ENCODE data around the gene ARFGAP3.

Gene ARFGAP3

DNA sequence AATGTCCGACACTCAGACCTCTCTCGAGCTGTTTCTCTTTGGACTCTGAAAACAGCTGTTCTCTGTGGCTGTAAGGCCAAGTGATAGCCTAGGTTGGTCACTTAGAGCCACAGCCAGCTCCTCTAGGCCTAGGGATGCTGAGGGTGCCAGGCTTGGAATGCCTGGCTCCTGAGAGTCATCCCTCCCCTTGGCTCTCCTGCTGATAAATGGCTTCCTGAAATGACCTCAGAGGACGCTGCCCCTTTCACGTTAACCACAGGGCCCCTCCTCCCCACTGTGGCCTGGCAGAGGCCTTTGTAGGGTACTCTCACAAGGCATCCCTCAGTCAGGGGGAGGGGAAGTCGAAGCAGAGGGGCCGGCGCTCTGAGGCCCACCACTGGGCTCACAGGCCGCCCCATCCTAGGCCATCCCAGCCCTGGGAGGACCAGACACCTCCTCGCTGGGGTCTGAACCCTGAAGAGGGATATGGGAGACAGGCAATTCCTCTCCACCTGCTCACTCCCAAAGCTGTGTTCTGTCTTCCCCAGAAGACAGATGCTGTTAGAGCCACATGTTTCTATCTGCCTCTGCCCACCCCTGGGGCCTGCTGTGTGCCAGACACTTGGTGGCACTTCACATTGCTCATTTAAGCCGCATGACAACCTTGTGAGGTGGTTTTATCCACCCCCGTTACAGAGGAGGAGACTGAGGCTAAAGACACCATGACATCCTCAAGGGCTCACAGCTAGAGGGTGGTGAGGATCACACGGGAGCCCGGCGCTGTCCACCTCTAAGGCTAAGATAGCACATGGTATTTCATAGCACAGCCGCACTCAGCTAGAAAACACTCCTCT is 50.9 kb downstream of the ARFGAP3 start:
- H3K4me1 Mint-ChIP-seq (ENCODE audit: low read depth): no peaks in the 10 kb centered on the region
- no peaks in the 10 kb centered on the region for H3K27me3 Mint-ChIP-seq
- no peak overlapping the region for H3K4me3 Mint-ChIP-seq
- H3K36me3 Mint-ChIP-seq (ENCODE audit: low read depth): peaks cover 75% of the 10 kb centered on the region
- H3K27ac Mint-ChIP-seq: no peak overlapping the region
- DNase-seq: no peak
- no peaks in the 10 kb centered on the region for H3K9me3 Mint-ChIP-seq

DNA sequence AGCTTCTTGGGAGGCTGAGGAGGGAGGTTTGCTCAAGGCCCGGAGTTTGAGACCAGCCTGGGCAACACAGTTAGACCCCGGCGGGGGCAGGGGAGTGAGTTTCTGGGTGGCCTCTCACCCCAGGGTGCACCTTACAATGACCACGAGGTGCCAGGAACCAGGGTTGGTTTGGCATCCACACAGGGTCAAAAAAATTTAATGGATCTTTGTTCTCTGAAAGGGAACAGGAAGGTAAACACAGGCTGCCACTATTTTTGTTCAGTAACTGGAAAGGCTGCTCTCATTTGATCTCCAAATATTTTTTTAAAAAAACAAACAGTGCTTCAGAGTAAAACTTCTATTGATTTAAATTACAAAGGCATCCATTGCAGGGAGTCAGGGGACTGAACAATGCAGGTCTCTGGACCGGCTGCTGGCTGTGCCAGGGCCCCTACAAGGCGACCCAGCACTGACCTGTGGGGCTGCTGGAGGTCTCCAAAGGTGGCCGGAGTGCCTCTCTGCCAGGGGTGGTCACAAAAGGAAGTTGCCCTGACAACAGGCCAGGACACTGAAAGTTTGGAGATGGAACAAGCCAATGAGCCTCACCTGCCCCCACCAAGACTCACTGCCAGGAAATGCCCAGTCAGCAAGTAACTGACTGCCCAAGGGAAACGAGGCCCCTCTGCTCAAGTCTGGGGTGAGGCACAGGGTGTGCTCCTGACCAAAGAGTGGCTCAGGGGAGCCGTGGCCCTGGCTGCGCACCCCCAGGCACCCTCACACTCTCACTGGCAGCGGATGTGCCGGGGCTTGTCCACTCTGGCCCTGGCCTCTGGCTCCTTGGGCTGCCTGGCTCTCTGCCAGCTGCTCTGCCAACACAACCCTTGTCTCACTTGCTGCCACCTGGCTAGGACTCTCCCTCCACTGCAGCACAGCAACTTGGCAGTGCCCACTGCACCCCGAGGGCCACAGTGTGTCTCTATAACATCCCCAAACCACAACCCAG is 51.8 kb downstream of the ARFGAP3 start:
- Mint-ChIP-seq H3K9me3 (no peaks in the 10 kb centered on the region), H3K4me1 (ENCODE audit: low read depth) (no peaks in the 10 kb centered on the region), H3K27me3 (no peaks in the 10 kb centered on the region), H3K4me3 (no peak overlapping the region), H3K36me3 (ENCODE audit: low read depth) (peaks cover 76% of the 10 kb centered on the region), H3K27ac (no peak overlapping the region)
- DNase-seq: no peak

DNA sequence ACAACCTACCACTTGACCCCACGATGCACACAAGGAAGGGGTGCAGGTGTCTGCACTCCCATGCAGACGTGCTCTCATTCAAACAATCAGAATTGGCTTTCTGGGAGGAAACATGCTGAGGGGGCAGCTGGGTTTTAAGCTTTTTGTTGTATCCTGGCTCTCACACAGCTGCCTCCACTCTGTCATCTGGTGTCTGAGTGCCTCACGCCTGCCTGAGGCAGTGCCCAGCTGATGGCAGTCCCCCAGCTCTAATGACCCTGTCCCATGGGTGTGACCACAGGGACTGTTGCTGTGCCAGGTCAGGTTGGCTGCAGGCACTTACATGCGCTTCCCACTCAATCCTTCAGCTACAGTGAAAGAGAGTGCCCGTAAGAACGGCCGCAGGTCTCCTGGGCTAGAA is 53.7 kb downstream of the ARFGAP3 start:
- Mint-ChIP-seq H3K27me3 (no peaks in the 10 kb centered on the region), H3K9me3 (no peaks in the 10 kb centered on the region), H3K36me3 (ENCODE audit: low read depth) (peaks cover 74% of the 10 kb centered on the region)

DNA sequence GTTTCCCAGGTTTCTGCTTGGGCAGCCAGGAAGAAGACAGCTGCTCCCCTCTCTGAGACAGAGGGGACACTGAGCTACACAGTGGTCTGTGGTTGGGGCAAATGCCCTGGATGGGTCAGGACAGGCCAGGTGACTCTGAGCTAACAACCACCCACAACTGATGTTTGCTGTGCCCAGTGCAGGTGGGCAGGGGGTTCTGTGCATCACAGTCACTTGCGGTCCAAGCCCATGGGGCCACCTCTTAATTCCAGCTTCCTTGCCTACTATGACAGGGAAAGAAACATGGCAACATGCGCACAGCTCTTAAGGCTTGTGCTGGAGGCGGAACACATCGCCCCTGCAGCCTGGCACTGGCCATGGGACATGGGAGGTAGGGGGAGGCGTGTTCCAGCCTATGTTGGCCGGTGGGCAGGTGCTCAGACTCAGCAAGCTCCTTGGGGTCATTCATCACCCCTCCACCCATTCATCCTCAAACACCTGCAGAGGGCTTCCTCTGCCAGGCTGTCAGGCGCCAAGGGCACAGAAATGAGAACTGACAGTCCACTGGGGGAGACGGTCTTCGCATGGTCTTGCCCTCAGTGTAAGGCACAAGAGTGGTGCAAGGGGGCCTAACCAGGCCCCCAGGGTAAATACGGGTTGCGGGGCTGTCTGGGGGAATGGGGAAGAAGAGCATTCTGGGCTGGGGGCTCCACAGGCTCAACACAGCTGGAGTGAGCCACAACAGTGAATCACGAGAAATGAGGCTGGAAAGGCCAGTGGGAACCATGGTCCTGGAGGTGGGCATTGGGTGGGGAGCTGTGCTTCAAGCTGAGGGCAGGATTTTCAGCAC is 55.6 kb downstream of the ARFGAP3 start:
- H3K9me3 Mint-ChIP-seq: no peaks in the 10 kb centered on the region
- no peaks in the 10 kb centered on the region for H3K4me1 Mint-ChIP-seq (ENCODE audit: low read depth)
- H3K27me3 Mint-ChIP-seq: no peaks in the 10 kb centered on the region
- H3K4me3 Mint-ChIP-seq: no peak overlapping the region
- H3K27ac Mint-ChIP-seq: no peak overlapping the region
- peaks cover 71% of the 10 kb centered on the region for H3K36me3 Mint-ChIP-seq (ENCODE audit: low read depth)
- no peak for DNase-seq

More for the DNA sequence above, 53.7 kb downstream of the ARFGAP3 start:
- Mint-ChIP-seq H3K4me3 (no peak overlapping the region), H3K4me1 (ENCODE audit: low read depth) (no peaks in the 10 kb centered on the region), H3K27ac (no peak overlapping the region)
- no peak for DNase-seq

DNA sequence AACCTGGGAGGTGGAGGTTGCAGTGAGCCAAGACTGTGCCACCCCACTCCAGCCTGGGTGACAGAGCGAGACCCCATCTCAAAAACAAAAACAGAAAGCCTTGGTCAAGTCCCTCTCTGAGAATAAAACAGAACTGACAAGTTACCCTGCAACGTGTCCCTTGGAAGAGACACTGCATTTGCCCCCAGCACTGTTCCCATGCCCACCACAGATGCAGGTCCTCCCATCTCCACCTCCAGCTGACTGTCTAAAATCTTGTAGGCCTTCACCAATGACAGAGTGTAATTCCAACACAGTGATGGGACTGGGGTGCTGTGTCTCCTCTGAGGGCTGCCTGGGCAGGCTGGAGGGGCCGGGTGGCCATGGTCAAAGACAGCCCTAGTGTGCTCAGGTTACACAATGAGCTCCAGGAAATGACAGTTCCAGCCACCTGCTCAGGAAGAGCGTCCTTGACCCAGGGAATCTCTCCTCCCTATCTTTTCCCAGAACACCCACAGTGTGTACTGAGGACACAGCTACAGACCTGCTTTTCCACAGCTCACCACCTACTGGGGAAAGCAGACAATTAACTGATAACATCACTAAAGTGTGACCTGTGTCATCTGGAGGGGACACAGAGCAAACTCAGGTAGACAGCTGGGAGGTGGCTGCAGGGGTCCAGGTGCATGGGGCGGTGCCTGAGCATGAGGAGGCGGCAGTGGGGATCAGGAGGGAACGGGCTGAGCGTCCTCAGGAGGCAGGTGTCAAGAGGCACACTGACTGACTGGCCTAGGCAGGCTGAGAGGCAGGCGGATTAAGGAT is 56.4 kb downstream of the ARFGAP3 start:
- no peak for DNase-seq
- no peak overlapping the region for H3K4me3 Mint-ChIP-seq
- H3K36me3 Mint-ChIP-seq (ENCODE audit: low read depth): peaks cover 66% of the 10 kb centered on the region
- H3K4me1 Mint-ChIP-seq (ENCODE audit: low read depth): no peaks in the 10 kb centered on the region
- H3K27ac Mint-ChIP-seq: no peak overlapping the region
- no peaks in the 10 kb centered on the region for H3K27me3 Mint-ChIP-seq
- H3K9me3 Mint-ChIP-seq: no peaks in the 10 kb centered on the region

DNA sequence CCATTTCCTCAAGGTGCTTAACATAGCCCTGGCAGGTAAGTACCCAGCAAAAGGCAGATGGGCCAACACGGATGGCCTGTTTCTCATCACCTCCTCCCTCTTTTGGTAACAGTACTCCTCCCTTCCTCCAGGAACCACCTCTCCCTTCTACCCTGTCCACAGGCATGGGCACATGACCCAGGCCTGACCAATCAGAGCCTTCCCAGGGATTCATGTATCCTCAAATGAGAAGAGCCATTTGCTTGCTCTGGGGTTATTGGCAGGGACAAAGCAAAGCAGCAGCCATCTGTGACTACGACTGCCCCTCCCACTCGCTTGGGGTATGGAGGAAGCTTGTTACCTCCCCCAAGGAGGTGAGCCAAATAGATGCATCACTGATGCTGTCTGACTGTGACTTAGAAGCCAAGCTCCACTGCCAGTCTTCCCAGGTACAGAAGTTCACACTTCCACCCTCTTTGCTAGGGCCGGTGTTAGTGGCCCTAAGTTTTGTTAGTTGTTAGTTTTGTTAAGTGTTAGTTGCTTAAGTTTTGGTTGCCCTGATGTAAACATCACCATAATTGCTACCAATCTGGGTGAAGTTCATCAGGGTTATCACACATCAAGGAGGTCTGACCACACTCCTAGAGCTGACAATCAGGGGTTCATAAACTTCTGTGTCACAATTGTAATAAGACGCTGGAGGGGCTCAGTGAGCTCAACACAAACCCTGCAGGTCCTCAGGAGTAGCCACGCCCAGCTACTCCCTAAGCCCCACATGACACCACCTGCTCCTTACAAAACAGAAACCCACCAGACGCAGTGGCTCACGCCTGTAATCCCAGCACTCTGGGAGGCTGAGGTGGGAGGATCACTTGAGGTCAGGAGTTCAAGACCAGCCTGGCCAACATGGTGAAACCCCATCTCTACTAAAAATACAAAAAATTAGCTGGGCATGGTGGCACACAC is 57.3 kb downstream of the ARFGAP3 start:
- DNase-seq: no peak
- Mint-ChIP-seq H3K27ac (peak overlapping the region; percentile 52), H3K27me3 (no peaks in the 10 kb centered on the region), H3K4me3 (no peak overlapping the region), H3K9me3 (no peaks in the 10 kb centered on the region), H3K36me3 (ENCODE audit: low read depth) (peaks cover 65% of the 10 kb centered on the region), H3K4me1 (ENCODE audit: low read depth) (no peaks in the 10 kb centered on the region)

DNA sequence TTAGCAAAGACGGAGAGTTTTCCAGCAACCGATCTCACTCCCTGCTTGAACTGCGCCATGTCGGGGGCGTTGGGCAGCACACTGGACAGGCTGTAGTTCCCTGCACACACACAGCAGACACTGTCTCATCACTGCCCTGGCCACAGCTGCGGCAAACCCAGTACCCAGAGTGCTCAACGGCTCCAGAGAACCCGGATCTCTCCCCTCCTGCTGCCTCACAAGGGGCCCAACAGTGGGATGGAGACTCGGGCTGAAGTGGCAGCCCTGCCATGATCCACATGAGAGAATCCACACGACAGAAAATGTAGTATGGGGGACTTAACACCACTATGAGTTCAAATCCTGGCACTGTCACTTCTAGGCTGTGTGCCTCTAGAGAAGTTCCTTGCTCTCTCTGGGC is 58.0 kb downstream of the ARFGAP3 start:
- Mint-ChIP-seq H3K9me3 (no peaks in the 10 kb centered on the region), H3K27ac (no peak overlapping the region), H3K36me3 (ENCODE audit: low read depth) (peaks cover 68% of the 10 kb centered on the region), H3K4me1 (ENCODE audit: low read depth) (no peaks in the 10 kb centered on the region), H3K27me3 (no peaks in the 10 kb centered on the region), H3K4me3 (no peak overlapping the region)
- DNase-seq: no peak

DNA sequence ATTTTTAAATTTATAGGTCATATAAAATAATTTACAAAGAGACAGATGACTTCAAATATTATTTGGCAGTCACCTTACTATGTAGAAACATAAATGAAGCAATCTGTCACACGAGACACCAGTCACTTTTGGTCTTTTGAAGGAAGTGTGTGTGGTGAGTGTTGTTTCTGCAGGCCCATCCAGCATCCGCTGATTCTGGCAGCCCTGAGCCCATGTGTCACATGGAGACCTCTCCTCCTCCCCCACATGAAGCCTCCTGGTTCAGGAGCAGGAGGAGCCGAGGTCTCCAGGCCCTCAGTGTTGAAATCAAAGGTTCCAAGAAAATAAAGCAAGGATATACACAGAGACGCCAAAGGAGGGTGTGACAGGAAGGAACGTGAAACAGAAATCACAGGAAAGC is 60.1 kb downstream of the ARFGAP3 start:
- H3K4me1 Mint-ChIP-seq (ENCODE audit: low read depth): no peaks in the 10 kb centered on the region
- DNase-seq: no peak
- no peaks in the 10 kb centered on the region for H3K27me3 Mint-ChIP-seq
- no peak overlapping the region for H3K4me3 Mint-ChIP-seq
- no peak overlapping the region for H3K27ac Mint-ChIP-seq
- H3K9me3 Mint-ChIP-seq: no peaks in the 10 kb centered on the region
- H3K36me3 Mint-ChIP-seq (ENCODE audit: low read depth): peaks cover 57% of the 10 kb centered on the region

DNA sequence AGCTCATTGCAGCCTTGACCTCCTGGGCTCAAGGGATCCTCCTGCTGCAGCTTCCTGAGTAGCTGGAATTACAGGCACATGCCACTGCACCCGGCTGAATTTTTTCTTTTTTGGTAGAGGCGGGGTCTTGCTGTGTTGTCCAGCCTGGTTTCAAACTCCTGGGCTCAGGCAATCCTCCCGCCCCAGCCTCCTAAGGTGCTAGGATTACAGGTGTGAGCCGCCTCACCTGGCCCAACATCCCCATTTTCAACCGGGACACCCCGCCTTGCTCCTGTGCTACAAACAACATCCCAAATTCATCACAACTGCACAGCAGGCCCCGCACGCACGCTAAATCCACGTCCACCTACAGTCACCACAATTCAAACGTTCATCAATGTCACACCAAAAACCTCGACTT is 61.0 kb downstream of the ARFGAP3 start:
- H3K27me3 Mint-ChIP-seq: no peaks in the 10 kb centered on the region
- no peaks in the 10 kb centered on the region for H3K9me3 Mint-ChIP-seq
- H3K4me3 Mint-ChIP-seq: no peak overlapping the region
- no peaks in the 10 kb centered on the region for H3K4me1 Mint-ChIP-seq (ENCODE audit: low read depth)
- H3K36me3 Mint-ChIP-seq (ENCODE audit: low read depth): peaks cover 48% of the 10 kb centered on the region
- H3K27ac Mint-ChIP-seq: peak overlapping the region; percentile 4
- no peak for DNase-seq

DNA sequence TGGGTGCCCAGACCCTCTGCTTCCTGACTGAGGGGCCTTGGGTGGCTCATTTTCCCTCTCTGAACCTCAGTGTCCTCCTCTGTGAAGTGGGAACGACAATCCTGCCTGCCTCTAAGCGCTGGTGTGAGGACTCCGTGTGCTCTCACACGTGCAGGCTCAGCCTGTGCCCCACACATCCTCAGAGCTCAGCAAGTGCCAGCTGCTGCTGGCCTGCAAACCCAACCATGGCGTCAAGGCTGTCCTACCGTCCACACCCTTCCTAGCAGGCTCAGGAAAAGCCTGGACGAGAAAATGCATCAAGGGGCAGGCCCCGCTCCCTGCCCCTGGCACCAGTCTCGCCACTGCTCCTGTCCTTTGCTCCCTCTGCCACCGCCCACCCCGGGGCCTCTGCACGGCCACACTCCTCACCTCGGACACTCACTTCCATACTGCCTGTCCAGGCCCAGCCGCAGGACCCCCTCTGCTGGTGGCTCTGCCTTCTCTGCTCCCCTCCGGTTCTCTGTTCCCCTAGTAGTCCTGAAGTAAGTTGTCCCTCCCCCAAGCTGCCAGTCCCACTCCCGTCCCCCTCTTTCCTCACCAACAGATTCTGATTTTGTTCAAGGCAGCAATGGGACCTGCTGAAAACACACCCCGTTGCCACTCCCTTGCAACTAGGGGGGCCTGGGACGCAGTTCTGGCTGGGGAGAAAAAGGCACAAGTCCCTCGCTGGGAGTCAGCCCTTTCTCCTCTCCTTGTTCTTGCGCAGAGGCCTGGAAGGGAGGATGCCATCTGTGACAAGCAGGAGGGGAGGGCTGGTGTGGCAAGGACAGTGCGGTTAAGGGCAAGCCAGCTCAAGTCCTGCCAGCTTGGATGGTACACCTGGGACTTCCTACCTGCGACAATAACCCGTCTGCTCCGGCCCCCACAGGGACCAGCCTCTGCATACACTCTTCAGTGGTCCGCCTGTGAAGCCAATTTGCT is 62.2 kb downstream of the ARFGAP3 start:
- no peak for DNase-seq
- H3K4me3 Mint-ChIP-seq: no peak overlapping the region
- no peaks in the 10 kb centered on the region for H3K4me1 Mint-ChIP-seq (ENCODE audit: low read depth)
- peak overlapping the region; percentile 61 for H3K27ac Mint-ChIP-seq
- no peaks in the 10 kb centered on the region for H3K9me3 Mint-ChIP-seq
- H3K36me3 Mint-ChIP-seq (ENCODE audit: low read depth): peaks cover 38% of the 10 kb centered on the region
- H3K27me3 Mint-ChIP-seq: no peaks in the 10 kb centered on the region

DNA sequence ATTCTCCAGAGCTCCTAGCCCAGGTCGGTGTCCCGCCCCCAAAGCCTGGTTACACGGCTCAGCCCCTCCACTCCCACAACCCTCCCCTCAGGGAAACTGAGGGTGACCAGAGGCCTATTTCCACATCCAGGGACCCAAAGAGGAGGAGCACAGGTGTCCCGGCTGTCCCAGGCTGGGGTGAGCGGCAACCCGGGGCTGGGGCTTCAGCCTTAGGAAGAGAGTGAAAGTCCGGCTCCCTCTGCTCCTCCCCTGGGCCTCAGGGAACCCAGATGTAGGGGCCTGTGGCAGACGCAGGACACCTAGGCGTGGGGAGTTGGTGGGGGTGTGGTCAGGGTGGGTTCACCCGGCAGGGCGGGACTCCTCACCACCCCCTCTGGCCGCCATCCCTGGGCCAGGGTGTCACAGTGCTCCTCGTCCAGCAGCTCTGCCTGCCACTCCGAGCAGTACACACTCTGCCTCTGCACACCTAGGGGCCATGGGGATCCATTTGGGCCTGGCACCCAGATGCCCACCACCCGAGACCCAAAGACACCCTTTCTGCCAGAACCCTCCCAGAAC is 63.1 kb downstream of the ARFGAP3 start:
- H3K27me3 Mint-ChIP-seq: no peaks in the 10 kb centered on the region
- peaks cover 29% of the 10 kb centered on the region for H3K36me3 Mint-ChIP-seq (ENCODE audit: low read depth)
- no peak for DNase-seq
- no peaks in the 10 kb centered on the region for H3K4me1 Mint-ChIP-seq (ENCODE audit: low read depth)
- H3K9me3 Mint-ChIP-seq: no peaks in the 10 kb centered on the region
- H3K27ac Mint-ChIP-seq: no peak overlapping the region
- H3K4me3 Mint-ChIP-seq: no peak overlapping the region
